SK-N-MC (cell line): ENCODE results near the gene RYR3.

Experiments used
- DNase-seq: peaks from one replicate; pipeline ENCODE4 v3.0.0-alpha.2; 2011; ENCODE audit warnings: low read depth, low spot score
- H3K27ac ChIP-seq: fragments of 200-600 bp; sonication (generic); 2 replicates; pipeline ENCODE4 v1.5.1; 2016; ENCODE audit warnings: mixed run types
- H3K36me3 ChIP-seq: fragments of 200-600 bp; sonication (generic); 2 replicates; pipeline ENCODE4 v1.6.1; 2017; ENCODE audit warnings: antibody characterized with exemption, low read length, mixed read lengths; ENCODE audit not compliant: insufficient read depth
- H3K4me3 ChIP-seq: fragments of 200-600 bp; sonication (generic); 2 replicates; pipeline ENCODE4 v1.5.1; 2016
- H3K9ac ChIP-seq: fragments of 200-600 bp; sonication (generic); 2 replicates; pipeline ENCODE4 v1.8.0; 2017; ENCODE audit warnings: mixed run types, mixed read lengths; ENCODE audit not compliant: insufficient read length
- H3K9me3 ChIP-seq: fragments of 200-600 bp; sonication (generic); 2 replicates; pipeline ENCODE4 v1.6.1; 2017; ENCODE audit warnings: low read depth, mild to moderate bottlenecking, antibody characterized with exemption, low read length, moderate library complexity, mixed read lengths
- EZH2 ChIP-seq: fragments of 200-600 bp; sonication (generic); IDR thresholded peaks from one replicate; pipeline ENCODE4 v1.6.1; 2017; ENCODE audit warnings: antibody characterized with exemption
- FOXP2 ChIP-seq: optimal IDR thresholded peaks from 2 replicates; pipeline ENCODE3; 2011; ENCODE audit warnings: mild to moderate bottlenecking, moderate library complexity; ENCODE audit not compliant: insufficient read depth; ENCODE audit errors: extremely low read length, control extremely low read depth
- POLR2AphosphoS5 ChIP-seq: IDR thresholded peaks from 2 replicates; pipeline ENCODE4 v1.6.1; 2012; ENCODE audit warnings: mild to moderate bottlenecking, low read depth, low read length, borderline replicate concordance

The RYR3 gene

GRCh38 chr15:33313491-33313890 is 2.7 kb downstream of the RYR3 start:
- H3K36me3 ChIP-seq = no peaks in the 10 kb centered on the region
- TF ChIP-seq POLR2AphosphoS5 (no peak), FOXP2 (no peak), EZH2 (no peak)
- DNase-seq = no peak
- no peak overlapping the region for H3K27ac ChIP-seq
- H3K9me3 ChIP-seq = no peaks in the 10 kb centered on the region
- no peak overlapping the region for H3K4me3 ChIP-seq
- H3K9ac ChIP-seq = no peak overlapping the region

DNA sequence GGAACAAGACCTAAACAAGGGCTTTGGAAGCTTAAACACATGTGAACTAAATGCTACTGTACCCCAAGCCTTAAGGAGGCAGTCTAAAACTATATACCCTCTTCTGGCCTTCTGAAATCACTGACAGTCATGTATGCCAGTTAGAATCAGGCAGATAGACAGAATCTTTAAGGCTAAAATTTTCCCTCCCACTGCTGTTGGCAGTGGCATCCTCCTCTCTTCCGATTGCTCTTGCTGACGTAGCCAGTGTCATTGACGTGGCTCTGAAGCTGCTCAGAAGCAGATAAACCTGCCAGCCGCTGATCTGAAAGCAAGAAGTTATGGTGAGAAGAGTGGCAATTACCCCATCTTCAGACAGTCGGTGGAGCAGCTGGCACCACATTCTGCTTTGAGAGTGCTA is 3.3 kb downstream of the RYR3 start:
- H3K9ac ChIP-seq = no peak overlapping the region
- TF ChIP-seq FOXP2 (no peak), POLR2AphosphoS5 (no peak), EZH2 (no peak)

GRCh38 chr15:33315044-33315443 is 4.3 kb downstream of the RYR3 start:
- Histone ChIP-seq H3K36me3 (no peaks in the 10 kb centered on the region), H3K9ac (no peak overlapping the region), H3K4me3 (no peak overlapping the region), H3K27ac (no peak overlapping the region), H3K9me3 (no peaks in the 10 kb centered on the region)
- no peak for DNase-seq
- no peak for TF ChIP-seq POLR2AphosphoS5
- no peak for TF ChIP-seq EZH2
- no peak for TF ChIP-seq FOXP2

More for the DNA sequence above, 3.3 kb downstream of the RYR3 start:
- Histone ChIP-seq H3K27ac (no peak overlapping the region), H3K36me3 (no peaks in the 10 kb centered on the region), H3K9me3 (no peaks in the 10 kb centered on the region), H3K4me3 (no peak overlapping the region)
- no peak for DNase-seq

DNA sequence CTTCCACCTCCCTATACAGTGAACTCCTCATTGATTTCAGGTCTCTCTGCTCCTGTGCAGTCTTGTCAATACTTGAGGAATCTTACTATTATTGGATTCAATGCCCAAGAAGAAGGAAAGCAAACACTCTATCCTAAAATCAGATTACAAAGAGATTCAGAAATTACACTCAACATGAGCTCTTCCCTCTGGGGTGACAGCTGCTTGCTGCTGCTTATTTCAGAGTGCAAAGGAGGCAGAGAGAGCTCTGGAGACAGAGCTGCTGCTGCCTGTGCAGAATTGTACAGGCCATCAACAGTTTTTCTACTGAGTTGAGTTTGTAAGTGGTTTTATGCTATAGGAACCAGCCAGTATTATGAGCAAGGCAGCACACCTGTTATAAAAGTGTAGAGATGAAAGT is 7.1 kb downstream of the RYR3 start:
- Histone ChIP-seq H3K36me3 (no peaks in the 10 kb centered on the region), H3K27ac (no peak overlapping the region), H3K4me3 (no peak overlapping the region), H3K9me3 (no peaks in the 10 kb centered on the region), H3K9ac (no peak overlapping the region)
- no peak for TF ChIP-seq FOXP2
- TF ChIP-seq POLR2AphosphoS5 = no peak
- no peak for TF ChIP-seq EZH2
- DNase-seq = no peak

DNA sequence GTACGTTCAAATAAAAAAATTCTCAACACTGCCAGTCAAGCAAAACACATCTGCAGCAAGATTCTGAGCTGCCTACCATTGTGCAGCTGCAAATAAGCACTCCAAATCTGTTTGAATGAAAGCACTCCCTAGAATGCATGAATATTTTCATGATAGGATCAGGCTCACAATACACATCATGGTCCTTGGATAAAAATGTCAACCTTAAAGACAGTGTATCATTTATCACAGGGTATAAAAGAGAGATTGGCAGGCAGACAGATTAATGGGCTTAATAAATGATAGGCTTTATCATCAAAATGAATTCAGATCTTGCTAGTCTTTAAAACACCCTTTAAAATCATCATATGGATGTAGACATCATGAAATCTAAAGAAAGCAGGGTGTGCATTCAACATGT is 9.2 kb downstream of the RYR3 start:
- H3K27ac ChIP-seq = no peak overlapping the region
- H3K9ac ChIP-seq = no peak overlapping the region
- TF ChIP-seq FOXP2 (no peak), POLR2AphosphoS5 (no peak), EZH2 (no peak)
- H3K36me3 ChIP-seq = no peaks in the 10 kb centered on the region
- DNase-seq = no peak
- no peak overlapping the region for H3K4me3 ChIP-seq
- H3K9me3 ChIP-seq = no peaks in the 10 kb centered on the region

- Histone ChIP-seq H3K36me3 (no peaks in the 10 kb centered on the region), H3K9me3 (no peaks in the 10 kb centered on the region), H3K4me3 (no peak overlapping the region), H3K27ac (no peak overlapping the region), H3K9ac (no peak overlapping the region)
- DNase-seq = no peak
- no peak for TF ChIP-seq POLR2AphosphoS5
- no peak for TF ChIP-seq EZH2
- no peak for TF ChIP-seq FOXP2
These were observed 11.3 kb downstream of the RYR3 start for GRCh38 chr15:33322091-33322490.

GRCh38 chr15:33324609-33325008 is 13.8 kb downstream of the RYR3 start:
- no peak overlapping the region for H3K27ac ChIP-seq

DNA sequence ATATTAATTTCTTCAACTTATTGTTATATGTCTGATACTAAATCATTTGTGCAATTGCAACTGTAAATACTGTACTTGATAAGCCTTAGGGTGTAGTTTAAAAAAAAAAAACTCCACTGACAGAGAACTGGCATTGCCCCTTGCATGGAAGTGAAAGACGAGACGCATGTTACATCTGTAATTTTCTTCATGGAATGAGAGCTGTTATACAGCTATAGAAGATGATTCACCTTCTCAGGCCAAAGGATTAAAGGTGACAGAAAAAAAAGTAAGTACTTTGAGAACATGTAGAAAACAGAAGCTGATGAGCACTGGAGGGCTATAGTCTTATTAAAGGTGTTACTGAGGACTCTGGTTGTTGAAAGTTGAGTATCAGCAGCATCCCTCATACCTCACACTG is 16.1 kb downstream of the RYR3 start:
- Histone ChIP-seq H3K9ac (no peak overlapping the region), H3K36me3 (no peaks in the 10 kb centered on the region), H3K4me3 (no peak overlapping the region), H3K9me3 (no peaks in the 10 kb centered on the region), H3K27ac (no peak overlapping the region)
- no peak for DNase-seq
- TF ChIP-seq FOXP2 (no peak), POLR2AphosphoS5 (no peak), EZH2 (no peak)

More at GRCh38 chr15:33324609-33325008, 13.8 kb downstream of the RYR3 start:
- H3K9ac ChIP-seq = no peak overlapping the region
- no peaks in the 10 kb centered on the region for H3K36me3 ChIP-seq
- TF ChIP-seq EZH2 = no peak
- TF ChIP-seq FOXP2 = no peak
- no peaks in the 10 kb centered on the region for H3K9me3 ChIP-seq
- H3K4me3 ChIP-seq = no peak overlapping the region
- DNase-seq = no peak

DNA sequence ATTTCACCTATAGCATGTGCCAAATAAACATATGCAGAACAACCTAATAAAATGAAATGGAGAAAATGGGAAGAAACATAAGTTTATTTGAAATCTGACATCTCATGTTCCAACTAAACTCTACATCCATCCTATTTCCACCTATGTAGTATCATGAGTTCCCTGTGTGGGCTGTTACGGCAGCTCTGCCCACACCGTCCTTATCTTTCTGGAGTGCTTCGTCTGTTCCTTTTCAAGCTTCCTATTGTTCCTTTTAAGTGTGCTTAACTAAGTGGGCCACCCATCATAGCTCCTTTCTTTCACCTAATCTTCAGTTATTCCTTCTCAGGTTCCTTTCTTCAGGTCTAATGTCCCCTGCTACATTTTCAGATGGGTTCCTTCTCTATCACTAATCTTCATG is 17.3 kb downstream of the RYR3 start:
- DNase-seq = no peak
- no peak for TF ChIP-seq EZH2
- TF ChIP-seq POLR2AphosphoS5 = no peak
- no peak for TF ChIP-seq FOXP2
- no peaks in the 10 kb centered on the region for H3K36me3 ChIP-seq
- H3K9me3 ChIP-seq = no peaks in the 10 kb centered on the region
- no peak overlapping the region for H3K4me3 ChIP-seq
- H3K9ac ChIP-seq = no peak overlapping the region
- H3K27ac ChIP-seq = no peak overlapping the region
